Effector memory CD8-positive, alpha-beta T cell (primary cell): ENCODE measurements around the gene EEF2K.

Experiments used
- ATAC-seq: fragments of 150-1000 bp; cut with Tn5 transposase; replicated peaks from 2 replicates; pipeline ENCODE4 v1.10.0; 2021; ENCODE audit warnings: mild to moderate bottlenecking, moderate library complexity
- DNase-seq, 3 experiments: peaks; one replicate each; pipeline ENCODE4 v3.0.0; 2021
- H3K27ac Mint-ChIP-seq, 2 donors: one replicate each; pipeline ENCODE4 v1.8.0; 2022; ENCODE audit warnings: mild to moderate bottlenecking in 2 of 2, mixed read lengths in 2 of 2, moderate library complexity in 2 of 2
- H3K27me3 Mint-ChIP-seq, 2 donors: one replicate each; pipeline ENCODE4 v1.8.0; 2022; ENCODE audit warnings: mixed read lengths in 2 of 2
- H3K36me3 Mint-ChIP-seq: one replicate; pipeline ENCODE4 v1.8.0; 2022; ENCODE audit warnings: mild to moderate bottlenecking, moderate library complexity, mixed read lengths; ENCODE audit not compliant: insufficient read depth
- H3K4me1 Mint-ChIP-seq, 2 donors: one replicate each; pipeline ENCODE4 v1.8.0; 2022; ENCODE audit warnings: low read depth in 2 of 2, mixed read lengths in 2 of 2
- H3K4me3 Mint-ChIP-seq, 2 donors: one replicate each; pipeline ENCODE4 v1.8.0; 2022; ENCODE audit warnings: mild to moderate bottlenecking in 2 of 2, mixed read lengths in 2 of 2, moderate library complexity in 2 of 2
- H3K9me3 Mint-ChIP-seq, 2 donors: one replicate each; pipeline ENCODE4 v1.8.0; 2022; ENCODE audit warnings: mixed read lengths in 2 of 2

EEF2K gene

DNA sequence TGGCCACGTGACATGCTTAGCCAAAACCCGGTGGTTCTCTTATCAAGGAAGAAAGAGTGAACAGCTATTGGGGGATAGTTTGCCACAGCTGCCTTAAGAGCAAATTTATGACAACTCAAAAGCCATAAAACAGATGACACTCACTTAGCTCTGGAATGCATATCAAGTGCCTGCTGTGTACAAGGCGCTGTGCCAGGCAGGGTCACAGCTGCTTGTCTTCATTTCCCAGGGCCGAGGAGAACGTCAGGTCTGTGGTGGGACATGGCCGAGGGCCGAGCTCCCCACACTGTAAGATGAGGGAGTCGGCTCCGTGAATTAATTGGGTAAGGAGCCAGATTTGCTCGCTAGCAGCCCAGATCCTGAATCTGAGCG is 14.0 kb downstream of the EEF2K start:
- Mint-ChIP-seq H3K27me3 (no peaks in the 10 kb centered on the region), H3K4me3 (no peak overlapping the region), H3K9me3 (no peaks in the 10 kb centered on the region), H3K4me1 (peaks cover 0 to 3% of the 10 kb centered on the region in 2 donors), H3K27ac (no peak overlapping the region), H3K36me3 (peaks cover 2% of the 10 kb centered on the region)
- ATAC-seq (no peak), DNase-seq (no peak)

DNA sequence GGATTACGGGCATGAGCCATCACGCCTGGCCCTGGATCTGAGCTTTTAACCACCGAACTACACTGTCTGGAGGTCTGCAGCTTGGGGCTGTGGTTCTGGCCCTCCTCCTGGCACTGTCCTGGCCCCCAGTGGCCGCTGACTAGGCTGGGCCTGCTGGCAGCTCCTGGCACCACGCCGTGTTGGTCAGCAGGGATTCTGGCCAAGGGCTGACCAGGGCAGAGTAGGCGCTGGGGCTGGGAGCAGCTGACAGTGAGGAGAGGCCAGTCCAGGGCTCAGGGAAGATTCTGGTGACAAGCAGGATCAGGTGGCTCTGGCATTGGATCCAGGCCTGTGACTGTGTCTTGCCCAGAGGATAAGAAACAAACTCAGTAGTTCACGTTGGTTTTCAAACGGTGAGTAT is 14.6 kb downstream of the EEF2K start:
- ATAC-seq (no peak), DNase-seq (no peak)
- H3K27ac Mint-ChIP-seq: peak overlapping the region in 1 of 2 donors; percentile 29
- H3K9me3 Mint-ChIP-seq: no peaks in the 10 kb centered on the region
- H3K4me1 Mint-ChIP-seq: peaks cover 0 to 3% of the 10 kb centered on the region in 2 donors
- H3K27me3 Mint-ChIP-seq: no peaks in the 10 kb centered on the region
- no peak overlapping the region for H3K4me3 Mint-ChIP-seq
- peaks cover 5% of the 10 kb centered on the region for H3K36me3 Mint-ChIP-seq

DNA sequence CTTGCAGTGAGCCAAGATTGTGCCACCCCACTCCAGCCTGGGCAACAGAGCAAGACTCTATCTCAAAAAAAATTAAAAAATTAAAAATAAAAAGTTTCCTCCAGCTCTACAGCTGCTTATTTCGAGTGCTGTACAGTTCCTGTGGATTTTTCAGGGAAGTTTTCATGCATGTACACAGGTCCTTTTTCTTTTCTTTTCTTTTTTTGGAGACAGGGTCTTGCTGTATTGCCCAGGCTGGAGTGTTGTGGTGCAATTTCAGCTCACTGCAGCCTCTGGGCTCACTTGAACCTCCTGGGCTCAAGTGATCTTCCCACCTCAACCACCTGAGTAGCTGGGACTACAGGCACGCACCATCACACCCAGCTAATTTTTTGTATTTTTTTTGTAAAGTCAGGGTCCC is 15.9 kb downstream of the EEF2K start:
- DNase-seq (no peak), ATAC-seq (no peak)
- Mint-ChIP-seq H3K9me3 (no peaks in the 10 kb centered on the region), H3K36me3 (peaks cover 10% of the 10 kb centered on the region), H3K4me3 (no peak overlapping the region), H3K4me1 (peaks cover 0 to 3% of the 10 kb centered on the region in 2 donors), H3K27ac (peak overlapping the region; percentile 20 to 29), H3K27me3 (no peaks in the 10 kb centered on the region)

DNA sequence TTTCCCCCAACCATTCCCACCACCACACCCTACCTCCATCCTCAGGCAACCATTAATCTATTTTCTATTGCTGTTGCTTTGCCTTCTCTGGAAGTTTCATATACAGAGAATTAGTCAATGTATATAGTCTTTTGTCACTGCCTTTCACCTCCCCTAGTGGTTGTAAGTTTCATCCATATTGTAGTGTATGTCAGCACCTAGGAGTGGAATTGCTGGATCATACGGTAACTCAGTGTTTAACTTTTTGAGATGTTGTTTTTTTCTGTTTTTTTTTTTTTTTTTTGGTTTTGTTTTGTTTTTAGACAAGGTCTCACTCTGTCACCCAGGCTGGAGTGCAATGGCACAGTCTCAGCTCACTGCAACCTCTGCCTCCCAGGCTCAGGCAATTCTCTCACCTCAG is 16.9 kb downstream of the EEF2K start:
- Mint-ChIP-seq H3K36me3 (peaks cover 11% of the 10 kb centered on the region), H3K27ac (no peak overlapping the region), H3K27me3 (no peaks in the 10 kb centered on the region), H3K4me3 (no peak overlapping the region), H3K4me1 (peaks cover 0 to 3% of the 10 kb centered on the region in 2 donors), H3K9me3 (no peaks in the 10 kb centered on the region)
- ATAC-seq: no peak
- no peak for DNase-seq

DNA sequence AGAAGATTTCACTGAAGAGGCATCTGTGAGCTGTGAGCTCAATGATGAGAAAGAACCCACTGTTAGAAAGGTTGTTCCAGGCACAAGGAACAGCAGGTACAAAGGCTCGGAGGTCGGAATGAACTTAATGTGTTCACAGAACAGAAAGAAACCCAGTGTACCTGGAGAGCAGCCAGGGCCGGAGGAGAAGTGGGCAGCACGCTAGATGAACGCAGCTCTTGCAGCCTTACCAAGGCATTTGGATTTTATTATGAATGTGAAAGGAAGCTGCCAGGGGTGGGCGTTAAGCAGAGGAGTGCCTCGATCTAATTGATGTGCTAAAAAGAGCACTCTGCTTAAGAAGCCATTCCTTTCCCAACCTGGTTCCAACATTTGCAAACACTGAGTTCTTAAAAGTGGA is 19.0 kb downstream of the EEF2K start:
- no peak overlapping the region for H3K4me3 Mint-ChIP-seq

DNA sequence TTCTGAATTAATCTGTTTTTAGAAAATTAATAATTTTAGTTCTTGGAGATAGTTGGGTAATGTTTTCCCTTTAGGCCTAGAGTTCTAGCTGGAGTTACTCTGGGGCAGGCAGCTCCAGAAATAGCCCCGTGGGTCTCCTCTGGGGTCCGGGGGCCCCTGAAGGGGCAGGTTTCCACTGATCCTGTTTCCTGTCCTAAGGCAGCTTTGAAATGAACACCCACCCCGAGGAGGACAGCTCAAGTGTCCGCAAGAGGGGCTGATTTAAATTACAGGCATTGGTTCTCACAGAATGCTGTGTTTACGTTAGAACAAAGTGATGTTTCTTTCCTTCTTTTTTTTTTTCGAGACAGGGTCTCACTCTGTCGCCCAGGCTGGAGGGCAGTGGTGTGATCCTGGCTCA is 23.8 kb downstream of the EEF2K start:
- Mint-ChIP-seq H3K36me3 (peaks cover 18% of the 10 kb centered on the region), H3K27me3 (no peaks in the 10 kb centered on the region), H3K4me3 (no peak overlapping the region), H3K4me1 (peaks cover 0 to 3% of the 10 kb centered on the region in 2 donors), H3K9me3 (no peaks in the 10 kb centered on the region), H3K27ac (peak overlapping the region; percentile 31 to 77)
- DNase-seq (no peak), ATAC-seq (no peak)

More for the DNA sequence above, 19.0 kb downstream of the EEF2K start:
- ATAC-seq (no peak), DNase-seq (no peak)
- no peaks in the 10 kb centered on the region for H3K27me3 Mint-ChIP-seq
- H3K36me3 Mint-ChIP-seq: peaks cover 15% of the 10 kb centered on the region
- H3K4me1 Mint-ChIP-seq: peaks cover 0 to 3% of the 10 kb centered on the region in 2 donors
- H3K9me3 Mint-ChIP-seq: no peaks in the 10 kb centered on the region
- H3K27ac Mint-ChIP-seq: no peak overlapping the region

DNA sequence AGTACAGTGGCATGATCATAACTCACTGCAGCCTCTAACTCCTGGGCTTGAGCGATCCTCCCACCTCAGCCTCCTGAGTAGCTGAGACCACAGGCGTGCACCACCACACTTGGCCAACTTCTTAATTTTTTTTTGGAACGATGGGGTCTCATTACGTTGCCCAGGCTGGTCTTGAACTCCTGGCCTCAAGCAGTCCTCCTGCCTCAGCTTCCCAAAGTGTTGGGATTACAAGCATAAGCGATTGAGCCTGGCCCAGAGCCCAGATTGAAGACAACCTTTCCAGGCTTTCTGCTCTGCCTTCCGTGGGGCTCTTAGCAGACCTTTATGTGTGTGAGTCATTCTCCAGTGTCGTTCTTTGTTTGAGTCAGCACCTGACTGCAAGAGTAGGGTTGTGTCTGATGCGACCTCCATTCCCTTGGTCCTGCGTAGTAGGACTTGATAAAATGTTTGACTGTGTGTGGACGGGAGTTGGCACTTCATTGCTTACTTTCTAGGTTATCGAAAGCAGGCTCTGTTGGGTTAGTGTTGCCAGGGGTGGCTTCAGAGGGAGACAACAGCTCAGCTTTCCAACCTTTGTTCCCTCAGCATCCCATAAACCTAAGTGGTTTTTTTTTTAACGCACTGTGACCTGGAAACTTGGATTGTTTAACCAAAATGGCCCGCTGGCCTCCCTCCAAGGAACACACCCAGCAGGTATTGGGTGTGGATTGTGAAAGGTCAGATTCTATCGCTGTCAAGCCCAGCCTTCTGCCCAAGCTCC is 26.4 kb downstream of the EEF2K start:
- no peak overlapping the region for H3K27ac Mint-ChIP-seq
- no peak overlapping the region for H3K4me3 Mint-ChIP-seq
- no peaks in the 10 kb centered on the region for H3K27me3 Mint-ChIP-seq
- ATAC-seq: no peak
- H3K9me3 Mint-ChIP-seq: no peaks in the 10 kb centered on the region
- peaks cover 0 to 3% of the 10 kb centered on the region in 2 donors for H3K4me1 Mint-ChIP-seq
- peaks cover 10% of the 10 kb centered on the region for H3K36me3 Mint-ChIP-seq
- DNase-seq: no peak

DNA sequence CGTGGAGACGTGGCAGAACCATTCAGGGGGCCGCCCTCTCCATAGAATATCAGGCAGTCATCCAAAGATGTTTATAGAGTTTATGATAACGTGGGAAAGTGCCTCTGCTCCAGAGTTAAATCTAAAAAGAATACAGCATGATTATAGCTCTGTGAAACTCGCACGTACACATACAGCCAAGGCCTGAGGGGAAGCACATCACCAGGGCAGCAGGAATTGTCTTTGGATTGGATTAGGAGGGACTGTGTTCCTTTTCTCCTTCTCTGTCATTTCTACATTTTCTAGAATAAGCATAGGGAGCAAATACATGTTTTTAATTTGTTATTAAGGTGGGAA is 26.9 kb downstream of the EEF2K start:
- Mint-ChIP-seq H3K9me3 (no peaks in the 10 kb centered on the region), H3K4me1 (peaks cover 0 to 3% of the 10 kb centered on the region in 2 donors), H3K27ac (no peak overlapping the region), H3K27me3 (no peaks in the 10 kb centered on the region), H3K4me3 (no peak overlapping the region), H3K36me3 (peaks cover 12% of the 10 kb centered on the region)
- DNase-seq (no peak), ATAC-seq (no peak)

DNA sequence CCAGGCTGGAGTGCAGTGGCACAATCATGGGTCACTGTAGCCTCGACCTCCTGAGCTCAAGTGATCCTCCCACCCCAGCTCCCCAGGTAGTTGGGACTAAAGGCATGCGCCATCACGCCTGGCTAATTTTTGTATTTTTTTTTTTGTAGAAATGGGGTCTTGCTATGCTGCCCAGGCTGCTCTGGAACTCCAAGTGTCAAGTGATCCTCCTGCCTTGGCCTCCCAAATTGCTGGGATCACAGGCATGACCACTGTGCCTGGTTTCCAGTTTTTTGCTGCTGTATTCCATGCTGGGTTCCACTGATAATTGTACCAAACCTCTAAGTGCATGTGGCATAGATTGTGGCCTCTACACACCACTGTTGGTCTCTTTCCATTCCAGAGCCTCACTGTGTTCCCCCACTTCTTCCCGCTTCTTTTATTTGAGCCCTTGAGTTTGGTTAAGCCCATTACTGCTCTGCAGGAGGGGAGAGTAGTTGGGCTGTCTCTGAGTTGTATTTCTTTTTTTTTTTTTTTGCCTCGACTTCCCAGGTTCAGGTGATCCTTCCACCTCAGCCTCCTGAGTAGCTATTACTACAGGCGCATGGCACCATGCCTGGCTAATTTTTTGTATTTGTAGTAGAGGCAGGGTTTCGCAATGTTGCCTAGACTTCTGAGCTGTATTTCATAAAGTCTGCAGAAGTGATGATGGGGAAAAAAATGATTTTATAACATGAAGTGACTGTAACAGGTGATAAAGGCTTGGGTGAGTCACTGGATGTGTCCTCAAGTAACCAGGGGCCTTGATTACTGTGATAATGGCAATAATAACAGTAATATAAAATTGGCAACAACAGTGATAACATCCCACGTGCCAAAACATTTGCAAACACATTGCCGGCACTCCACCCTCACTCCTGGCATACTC is 30.0 kb downstream of the EEF2K start:
- Mint-ChIP-seq H3K36me3 (peaks cover 12% of the 10 kb centered on the region), H3K9me3 (no peaks in the 10 kb centered on the region), H3K4me1 (peaks cover 11 to 14% of the 10 kb centered on the region in 2 donors), H3K27ac (no peak overlapping the region), H3K27me3 (no peaks in the 10 kb centered on the region), H3K4me3 (no peak overlapping the region)
- ATAC-seq: no peak
- no peak for DNase-seq

DNA sequence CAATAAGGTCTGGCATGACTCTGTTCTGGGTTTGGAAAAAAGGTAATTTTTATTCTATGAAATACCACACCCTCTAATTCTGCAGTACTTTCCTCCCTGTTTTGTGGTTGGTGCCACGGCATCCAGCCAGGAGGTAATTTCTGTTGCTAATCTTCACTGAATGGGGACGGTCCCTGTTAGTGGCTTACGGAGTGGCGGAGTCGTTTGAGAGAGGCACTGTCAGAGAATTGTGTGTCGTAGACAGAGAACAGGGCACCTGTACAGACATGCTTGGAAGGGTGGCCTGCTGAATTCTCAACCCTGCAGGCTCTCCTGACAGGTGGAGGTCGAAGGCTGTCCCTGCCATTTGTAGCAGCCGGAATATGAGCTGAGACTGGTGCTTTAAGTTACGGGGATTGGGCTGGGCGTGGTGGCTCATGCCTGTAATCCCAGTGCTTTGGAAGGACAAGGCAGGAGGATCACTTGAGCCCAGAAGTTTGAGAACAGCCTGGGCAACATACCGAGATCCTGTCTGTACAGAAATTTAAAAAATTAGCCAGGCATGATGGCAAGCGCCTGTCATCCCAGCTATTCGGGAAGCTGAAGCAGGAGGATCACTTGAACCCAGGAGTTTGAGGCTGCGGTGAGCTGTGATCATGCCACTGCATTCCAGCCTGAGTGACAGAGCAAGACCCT is 33.2 kb downstream of the EEF2K start:
- peaks cover 14% of the 10 kb centered on the region for H3K36me3 Mint-ChIP-seq
- H3K4me1 Mint-ChIP-seq: peaks cover 12 to 13% of the 10 kb centered on the region in 2 donors
- peak overlapping the region; percentile 84 to 94 for H3K27ac Mint-ChIP-seq
- H3K27me3 Mint-ChIP-seq: no peaks in the 10 kb centered on the region
- H3K4me3 Mint-ChIP-seq: no peak overlapping the region
- no peak for DNase-seq
- ATAC-seq: no peak
- no peaks in the 10 kb centered on the region for H3K9me3 Mint-ChIP-seq

DNA sequence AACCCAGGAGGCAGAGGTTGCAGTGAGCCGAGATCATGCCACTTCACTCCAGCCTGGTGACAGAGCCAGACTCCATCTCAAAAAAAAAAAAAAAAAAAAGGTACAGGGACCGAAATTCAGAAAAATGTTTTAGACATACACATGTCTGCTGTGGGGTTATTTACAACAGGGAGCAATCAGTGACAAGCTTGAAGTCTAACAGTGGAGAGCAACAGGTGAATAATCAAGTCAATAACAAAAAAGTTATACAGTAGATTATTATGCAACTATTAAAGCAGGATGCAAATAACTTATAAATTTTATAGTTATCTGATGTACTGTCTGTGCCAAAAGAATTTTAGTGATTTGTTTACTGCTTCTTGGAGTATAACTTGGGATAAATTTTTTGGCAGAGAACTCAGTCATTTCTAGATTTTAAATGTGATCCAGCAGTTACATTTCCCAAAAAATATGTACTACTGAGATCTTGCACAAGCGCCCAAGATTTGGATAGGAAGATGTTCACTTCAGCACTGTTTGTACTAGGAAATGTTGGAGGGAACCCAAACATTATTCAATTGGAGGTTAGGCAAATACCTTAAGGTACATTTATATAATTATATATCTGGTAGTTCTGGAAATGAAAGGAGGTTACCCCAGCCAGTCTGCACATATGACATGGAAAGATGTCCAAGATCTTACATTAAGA is 34.1 kb downstream of the EEF2K start:
- Mint-ChIP-seq H3K36me3 (peaks cover 14% of the 10 kb centered on the region), H3K27ac (peak overlapping the region; percentile 93 to 94), H3K4me1 (peaks cover 12 to 13% of the 10 kb centered on the region in 2 donors), H3K27me3 (no peaks in the 10 kb centered on the region), H3K9me3 (no peaks in the 10 kb centered on the region), H3K4me3 (peak overlapping the region in 1 of 2 donors; percentile 74)
- ATAC-seq (no peak), DNase-seq (no peak)

DNA sequence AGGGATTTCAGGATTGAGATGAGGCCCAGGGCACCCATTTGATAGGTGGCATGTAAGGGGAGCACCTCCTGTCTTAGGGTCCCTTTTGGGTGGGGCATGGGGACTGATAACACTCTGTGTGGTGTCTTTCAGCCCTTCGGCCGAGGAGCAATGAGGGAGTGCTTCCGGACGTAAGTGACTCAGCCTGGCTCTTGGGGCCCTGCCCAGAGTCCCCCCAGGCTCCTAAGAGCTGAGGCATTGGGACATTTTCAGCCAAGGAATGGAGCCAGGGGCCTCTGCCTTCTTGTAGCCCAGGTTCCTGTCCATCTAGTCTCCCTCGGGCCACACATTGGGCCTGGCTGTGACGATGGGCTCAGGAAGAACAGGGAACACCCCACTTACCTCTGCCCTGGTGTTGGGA is 44.4 kb downstream of the EEF2K start:
- peaks cover 0 to 2% of the 10 kb centered on the region in 2 donors for H3K9me3 Mint-ChIP-seq
- H3K36me3 Mint-ChIP-seq: peaks cover 20% of the 10 kb centered on the region
- DNase-seq (no peak), ATAC-seq (no peak)
- H3K4me3 Mint-ChIP-seq: no peak overlapping the region
- H3K27me3 Mint-ChIP-seq: no peaks in the 10 kb centered on the region
- H3K4me1 Mint-ChIP-seq: peaks cover 4 to 13% of the 10 kb centered on the region in 2 donors
- no peak overlapping the region for H3K27ac Mint-ChIP-seq

DNA sequence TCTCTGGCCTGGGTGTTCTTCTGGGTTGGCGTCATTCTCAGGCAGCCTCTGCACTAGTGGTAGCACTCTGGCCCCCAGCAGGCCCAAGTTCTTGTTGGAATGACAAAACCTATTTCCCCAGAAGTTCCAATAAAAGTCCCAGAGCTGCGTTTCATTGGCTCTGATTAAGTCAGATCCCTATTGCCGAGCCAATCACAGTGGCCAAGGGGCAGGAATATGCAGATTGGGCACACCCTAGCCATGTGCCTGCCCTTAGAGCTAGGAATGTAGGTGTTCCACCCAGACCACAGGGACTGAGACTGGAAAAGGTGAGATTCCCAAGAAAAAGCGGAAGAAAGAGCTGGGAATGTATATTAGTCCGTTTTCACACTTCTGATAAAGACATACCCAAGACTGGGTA is 46.2 kb downstream of the EEF2K start:
- ATAC-seq: no peak
- Mint-ChIP-seq H3K4me3 (no peak overlapping the region), H3K27ac (peak overlapping the region; percentile 74 to 77), H3K36me3 (peaks cover 29% of the 10 kb centered on the region), H3K9me3 (peaks cover 0 to 2% of the 10 kb centered on the region in 2 donors), H3K27me3 (no peaks in the 10 kb centered on the region), H3K4me1 (peaks cover 4 to 13% of the 10 kb centered on the region in 2 donors)
- no peak for DNase-seq
